Muscle of back (tissue), 11 donors: ENCODE data around the gene USP25. TPM values are rescaled to one million over a fixed set of nuclear protein-coding genes. Genes with fewer than 3 reads are reported as not detected.
A peak's percentile ranks its signal among the peaks of the same experiment; 100 is the strongest.

Experiments
- DNase-seq, 3 donors: peaks; one replicate each; pipeline versions ENCODE4 v3.0.0 to v3.0.0-alpha.2; 2013
- polyA plus RNA-seq, 10 donors: library from polyadenylated mRNA; unstranded; fragments of 120-200 nt; gene quantifications; one replicate each; pipeline ENCODE4 v1.2.1, GENCODE V29; 2013; ENCODE audit not compliant: insufficient read length in 10 of 10

The USP25 gene
- polyA plus RNA-seq, 10 donors: 30.3 to 58.4 (median 47.0) TPM

DNA sequence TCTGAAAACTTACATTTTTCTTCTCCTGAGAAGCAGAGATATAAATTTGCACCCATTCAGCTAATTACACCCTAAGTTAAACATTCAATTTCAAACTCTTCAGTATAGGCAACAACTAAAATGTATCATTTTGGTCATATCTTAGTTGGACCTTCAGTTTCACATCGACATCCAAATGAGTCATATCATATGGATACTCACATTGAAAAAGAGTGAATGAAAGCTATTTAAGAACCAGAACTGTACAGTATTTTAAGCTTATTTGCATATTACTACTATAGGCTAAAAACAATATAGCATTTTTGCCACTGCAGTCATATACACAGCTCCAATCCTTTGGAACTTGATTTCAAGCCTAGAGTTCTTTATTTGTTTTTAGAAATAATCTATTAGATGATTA lies 33.6 kb downstream of the USP25 start:
- no peak for DNase-seq

DNA sequence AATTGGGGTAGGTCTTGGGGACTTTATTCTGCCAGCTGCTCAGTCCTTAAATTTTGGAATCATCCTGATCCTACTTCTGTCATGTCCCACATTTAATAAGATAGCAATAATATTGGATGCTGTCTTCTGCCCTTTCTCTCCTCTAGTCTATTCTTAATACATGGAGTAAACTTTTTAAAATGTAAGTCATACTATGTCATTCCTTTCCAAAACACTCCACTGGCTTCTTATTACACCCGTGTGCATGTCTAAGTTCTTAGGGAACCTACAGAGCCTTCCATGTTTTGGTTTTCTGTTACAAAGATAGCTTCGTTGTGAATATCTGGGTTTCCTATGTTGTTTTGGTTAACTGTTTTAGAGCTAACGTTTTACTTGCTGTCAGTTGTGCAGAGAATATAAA lies 35.1 kb downstream of the USP25 start:
- DNase-seq: no peak

DNA sequence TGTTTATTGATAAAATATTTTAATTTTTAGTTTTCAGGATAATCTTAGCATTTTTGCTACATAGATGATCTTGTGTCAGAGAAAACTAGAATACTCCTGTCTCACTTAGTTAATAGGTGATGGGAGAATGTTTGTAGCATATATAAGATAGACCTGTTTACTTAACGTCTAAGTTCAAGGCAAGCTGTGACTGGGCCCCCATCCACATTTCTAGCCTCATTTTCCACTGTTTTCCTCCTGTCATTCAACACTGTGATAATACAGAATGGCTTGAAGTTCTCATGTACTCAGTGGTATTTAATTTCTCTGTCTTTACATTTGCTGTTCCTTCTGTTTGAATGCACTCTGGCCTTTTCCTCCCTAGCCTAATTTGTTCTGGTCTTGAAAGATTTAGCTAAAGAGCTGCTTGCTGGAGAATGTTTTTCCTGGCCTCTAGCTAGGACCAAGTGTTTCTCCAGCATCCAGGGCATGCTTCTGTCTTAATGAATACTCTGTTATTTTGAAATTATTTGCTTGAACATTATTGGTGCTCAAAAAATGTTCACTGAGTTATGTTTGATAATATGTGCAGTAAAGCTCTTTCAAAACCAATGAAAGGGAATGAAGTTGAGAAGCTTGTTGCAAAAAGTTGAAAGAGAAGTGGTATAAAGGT lies 37.3 kb downstream of the USP25 start:
- DNase-seq: no peak

DNA sequence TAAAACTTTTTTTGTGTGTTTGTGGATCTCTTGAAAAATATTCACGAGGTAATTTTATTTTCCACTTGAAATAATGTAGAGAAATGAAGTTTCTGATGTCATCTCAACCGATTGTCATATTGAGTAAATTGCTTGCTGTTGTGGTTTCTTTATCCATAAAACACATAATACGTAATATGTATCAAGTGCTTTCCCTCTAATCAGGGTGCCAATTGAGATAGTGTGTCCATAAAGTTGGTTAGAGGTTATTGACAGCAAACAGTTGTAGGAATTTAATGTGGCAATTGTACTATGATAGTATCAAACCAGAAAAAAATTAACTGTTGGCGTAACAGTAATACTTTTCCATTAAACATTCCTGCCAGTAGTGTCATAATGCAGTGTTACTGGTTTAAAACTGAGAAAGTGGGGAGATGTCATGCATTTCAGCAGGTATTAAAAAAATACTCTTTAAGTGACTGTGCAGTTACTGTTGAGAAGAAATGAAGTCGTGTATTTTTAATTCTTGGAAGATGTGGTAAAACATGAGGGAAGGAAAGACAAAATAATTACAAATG lies 38.3 kb downstream of the USP25 start:
- no peak for DNase-seq

DNA sequence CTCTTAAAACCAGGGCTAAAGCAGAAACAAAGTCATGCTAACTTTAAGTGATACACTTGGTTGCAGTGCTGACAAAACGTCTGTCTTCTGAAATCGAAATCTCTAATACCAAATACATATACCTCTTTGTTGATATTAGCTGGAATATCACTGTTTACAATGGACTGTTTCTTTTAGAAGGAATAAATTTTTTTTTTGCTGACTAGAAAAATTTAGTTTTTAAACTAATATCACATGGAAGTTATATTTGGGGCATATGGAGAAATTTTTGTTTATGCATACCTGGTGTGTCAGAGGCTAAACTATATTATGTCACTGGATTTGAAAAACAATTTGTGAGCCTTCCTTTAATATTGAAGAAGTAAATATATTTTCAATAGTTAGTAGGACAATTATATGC lies 39.1 kb downstream of the USP25 start:
- no peak for DNase-seq

DNA sequence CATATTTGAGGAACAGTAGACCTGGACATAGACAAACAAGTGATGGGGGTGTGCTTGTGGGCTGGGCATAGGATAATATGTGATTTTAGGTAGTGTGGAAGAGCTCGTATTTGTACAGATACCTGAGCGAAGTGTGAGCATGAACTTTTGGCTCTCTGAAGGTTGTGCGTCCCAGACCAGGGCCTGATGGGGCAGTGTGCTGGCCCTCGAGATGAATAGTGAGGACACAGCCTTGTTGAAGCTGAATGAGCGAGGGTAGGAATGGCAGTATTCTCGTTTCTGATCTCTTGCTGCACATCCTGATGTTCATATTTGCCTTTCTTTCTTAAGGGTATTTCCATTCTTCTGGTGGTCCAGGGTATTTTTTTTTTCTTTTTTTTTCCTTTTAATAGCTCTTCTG lies 41.5 kb downstream of the USP25 start:
- DNase-seq: no peak

DNA sequence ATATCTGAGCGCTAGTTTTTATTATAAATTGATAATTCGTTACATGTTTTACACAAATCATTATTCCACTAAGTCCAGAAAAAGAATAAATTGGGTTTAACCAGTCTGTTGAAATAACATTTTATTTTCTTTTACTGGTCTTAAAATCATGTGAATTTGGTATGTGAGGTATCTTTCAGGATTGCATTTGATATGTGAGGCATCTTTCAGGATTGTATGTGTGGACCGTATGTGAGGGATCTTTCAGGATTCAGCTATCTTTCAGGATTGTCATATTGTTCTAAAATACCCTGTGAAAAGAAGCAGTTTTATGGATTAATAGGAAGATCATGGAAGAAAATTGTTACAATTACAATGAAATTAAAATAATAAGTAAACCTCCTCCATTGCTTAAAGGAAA lies 42.9 kb downstream of the USP25 start:
- DNase-seq: no peak

DNA sequence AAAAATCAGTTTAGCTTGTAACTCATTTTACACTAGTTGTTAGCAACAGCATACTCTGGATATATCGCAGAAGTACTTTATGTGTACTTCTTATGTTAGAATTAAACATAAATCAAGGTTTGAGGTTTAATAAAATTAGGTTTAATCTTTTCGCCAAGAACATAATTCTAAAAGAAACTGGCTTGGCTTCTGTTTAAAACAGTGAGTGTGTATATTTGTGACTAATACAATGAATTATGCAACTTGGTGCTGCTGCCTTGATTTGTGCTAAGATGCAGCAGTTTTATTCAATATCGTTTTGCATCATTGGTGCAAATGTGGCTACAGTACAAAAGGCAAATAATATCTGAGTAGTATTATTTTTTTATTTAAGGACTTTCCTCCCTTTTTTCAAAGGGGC lies 44.8 kb downstream of the USP25 start:
- no peak for DNase-seq

DNA sequence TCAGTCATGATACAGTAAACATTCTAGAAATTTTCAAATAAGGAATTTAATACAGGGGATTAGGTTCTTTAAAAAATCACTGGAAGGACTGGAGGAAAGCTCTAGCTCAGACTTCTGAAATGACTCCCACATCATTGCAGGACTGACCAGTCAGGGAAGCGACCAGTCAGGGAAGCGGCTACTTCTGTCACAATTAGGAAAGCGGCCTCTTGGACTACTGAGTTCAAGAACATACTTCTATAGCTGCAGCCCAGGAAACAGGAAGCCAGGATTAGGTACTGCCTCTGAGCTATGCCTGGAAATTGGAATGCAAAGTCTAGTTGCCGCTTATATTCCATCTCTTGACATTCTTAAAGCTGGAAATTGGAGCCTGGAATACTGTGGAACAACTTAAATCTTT lies 45.5 kb downstream of the USP25 start:
- no peak for DNase-seq

DNA sequence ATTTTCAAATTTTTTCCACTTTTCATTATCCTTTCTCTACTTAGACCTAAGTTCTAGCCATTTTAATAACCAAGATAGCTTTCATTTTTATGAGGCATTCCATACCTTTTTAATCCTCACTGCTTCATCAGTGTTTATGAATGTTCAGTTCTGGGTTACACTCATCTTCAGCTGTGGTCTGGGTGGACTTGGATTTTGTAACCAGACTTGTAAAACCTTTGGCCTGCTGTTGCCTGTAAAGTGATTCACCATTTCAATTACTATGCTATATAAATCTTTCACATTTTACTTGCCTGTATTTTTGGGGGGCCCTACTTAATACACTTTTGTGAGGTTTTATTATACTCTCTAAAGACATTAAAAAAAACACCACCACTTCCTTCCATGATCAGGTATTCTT lies 46.2 kb downstream of the USP25 start:
- DNase-seq: peak in 1 of 3 donors; percentile 45

DNA sequence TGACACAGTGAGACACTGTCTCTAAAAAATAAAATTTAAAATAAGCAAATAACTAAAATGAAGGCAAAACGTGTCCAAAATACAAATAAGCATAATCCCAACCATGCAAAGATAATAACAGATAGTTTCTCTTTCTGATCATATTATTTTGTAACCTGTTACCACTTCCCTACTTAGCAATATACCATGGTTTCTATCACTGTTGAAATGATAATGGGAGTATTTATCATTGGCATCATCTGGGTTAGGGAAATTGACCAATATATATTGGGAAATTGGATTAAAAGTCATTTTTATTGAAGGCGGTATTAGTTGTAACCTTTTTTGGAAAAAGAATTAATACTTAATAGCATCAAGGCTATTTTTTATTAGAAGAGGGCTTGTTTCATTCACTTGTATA lies 47.0 kb downstream of the USP25 start:
- DNase-seq: no peak

DNA sequence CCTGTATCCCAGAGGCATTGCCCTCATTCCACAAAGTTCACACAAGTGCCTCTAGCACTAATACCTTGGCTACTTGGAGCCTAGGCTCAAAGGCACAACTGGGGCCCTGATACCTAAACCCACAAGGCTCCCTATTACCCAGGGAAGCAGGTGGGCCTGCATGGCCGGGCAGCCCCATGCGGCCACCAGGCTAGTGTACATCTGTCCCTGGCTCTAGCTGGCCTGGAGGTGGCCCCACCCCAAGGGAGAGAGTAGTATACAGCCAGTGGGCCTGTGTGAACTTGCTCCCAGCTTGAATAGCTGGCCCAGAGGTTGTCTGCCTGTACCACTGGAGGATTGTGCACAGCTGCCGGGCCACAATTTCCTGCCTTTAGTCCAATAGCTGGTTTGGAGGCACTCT lies 52.2 kb downstream of the USP25 start:
- DNase-seq: no peak

DNA sequence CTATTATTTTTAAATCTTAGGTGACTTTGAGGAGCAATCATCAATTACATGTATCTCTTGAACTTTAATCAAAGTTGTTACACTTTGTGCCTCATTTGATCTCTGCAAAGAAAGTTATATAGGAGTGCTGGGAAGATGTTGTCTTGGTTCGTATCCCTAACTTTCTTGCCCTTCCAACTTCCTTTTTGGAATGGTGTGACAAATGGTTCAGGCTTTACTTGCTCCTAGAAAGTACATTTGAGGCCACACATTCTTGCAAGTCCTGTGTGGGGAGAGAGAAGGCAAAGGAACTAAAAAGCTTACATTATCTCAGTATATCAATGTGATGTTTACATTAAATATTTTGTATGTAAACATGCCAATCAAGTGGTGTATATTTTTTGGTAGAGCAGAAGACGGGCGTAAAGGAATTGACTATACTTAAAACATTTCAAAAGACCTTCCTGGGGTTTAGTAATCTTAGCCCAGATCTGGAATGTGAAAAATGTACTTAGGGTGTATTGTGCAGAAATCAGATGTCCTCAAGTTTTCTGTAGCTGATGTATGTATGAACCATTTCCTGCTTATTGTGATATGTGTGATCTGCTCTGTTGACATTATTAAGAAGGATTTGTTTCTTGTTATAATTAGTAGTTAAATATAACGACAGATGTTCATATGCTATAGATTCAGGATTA lies 59.2 kb downstream of the USP25 start:
- no peak for DNase-seq

DNA sequence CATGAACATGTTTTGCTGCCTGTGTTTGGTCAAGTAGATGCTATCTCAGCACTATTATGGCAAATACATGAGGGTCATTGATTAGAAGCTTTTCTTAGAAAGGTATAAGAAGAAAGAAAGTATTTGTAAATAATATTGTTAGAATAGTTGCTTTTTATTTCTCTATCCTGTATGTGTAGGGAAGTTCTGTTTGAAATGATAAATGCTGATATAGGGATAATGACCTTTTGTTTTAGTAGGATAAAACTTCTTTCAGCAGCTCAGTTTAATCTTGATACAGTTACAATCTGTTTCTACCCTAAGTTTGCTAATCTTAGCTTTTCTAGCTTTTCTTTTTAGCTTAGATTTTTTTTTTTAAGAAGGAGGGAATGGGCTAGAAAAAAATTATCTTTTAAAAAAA lies 63.3 kb downstream of the USP25 start:
- DNase-seq: no peak

DNA sequence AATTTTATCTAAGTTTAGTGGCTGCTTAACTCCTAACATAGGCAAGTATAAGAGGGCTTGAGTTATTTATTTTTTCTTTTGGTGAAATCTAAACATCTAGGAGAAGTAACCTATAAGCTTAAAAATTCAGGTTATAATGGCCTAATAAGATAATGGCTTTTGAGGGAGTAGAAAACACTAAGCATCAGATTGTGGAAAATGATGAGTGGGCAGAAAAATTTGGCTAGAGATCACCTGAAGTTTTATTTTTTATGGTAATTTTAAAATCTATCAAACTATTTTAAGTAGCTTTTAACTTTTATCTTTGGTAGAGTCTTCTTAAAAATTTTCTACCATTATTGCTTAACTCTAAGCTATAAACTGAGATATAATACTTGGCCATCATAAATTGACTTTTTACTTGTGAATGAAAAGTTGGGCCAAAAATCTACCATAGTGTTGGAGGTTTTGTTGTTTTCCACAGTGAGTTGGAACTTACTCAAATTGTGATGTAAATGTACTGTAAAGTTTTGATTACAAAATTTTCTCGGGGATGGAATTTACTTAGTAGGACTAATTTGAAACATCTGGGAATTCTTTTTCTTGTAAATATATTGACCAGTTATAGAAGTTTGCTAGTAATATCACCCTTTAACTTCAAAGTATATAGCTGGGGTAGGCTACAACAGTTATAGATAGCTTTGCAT lies 63.9 kb downstream of the USP25 start:
- no peak for DNase-seq

DNA sequence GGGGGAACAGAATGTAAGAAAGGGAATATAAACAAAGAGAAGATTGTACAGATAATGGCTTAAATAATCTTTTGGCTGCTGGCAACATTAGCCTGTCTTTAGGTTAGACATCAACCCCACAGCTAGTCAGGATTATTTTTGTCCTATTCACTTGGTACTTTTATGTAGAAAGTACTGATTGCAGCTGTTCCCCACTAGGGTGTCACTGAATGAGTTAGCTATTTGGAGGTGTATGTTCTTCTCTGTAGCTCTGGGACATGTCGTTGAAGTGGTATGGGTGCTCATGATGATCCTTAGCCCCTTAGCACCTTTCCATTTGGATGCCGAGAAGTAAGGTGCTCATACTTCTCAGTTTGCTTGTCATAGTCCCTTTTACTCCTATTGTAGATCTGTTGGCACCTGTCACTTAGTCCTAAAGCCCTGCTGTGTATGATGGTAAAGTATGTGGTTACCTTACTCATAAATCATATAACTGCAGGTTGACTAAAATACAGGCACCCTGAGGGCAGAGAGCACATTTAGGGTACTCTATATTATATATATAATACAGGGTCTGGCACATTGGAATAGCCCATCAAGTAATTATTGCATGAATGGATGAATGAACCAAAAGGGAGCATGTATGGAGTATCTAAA lies 64.6 kb downstream of the USP25 start:
- no peak for DNase-seq

DNA sequence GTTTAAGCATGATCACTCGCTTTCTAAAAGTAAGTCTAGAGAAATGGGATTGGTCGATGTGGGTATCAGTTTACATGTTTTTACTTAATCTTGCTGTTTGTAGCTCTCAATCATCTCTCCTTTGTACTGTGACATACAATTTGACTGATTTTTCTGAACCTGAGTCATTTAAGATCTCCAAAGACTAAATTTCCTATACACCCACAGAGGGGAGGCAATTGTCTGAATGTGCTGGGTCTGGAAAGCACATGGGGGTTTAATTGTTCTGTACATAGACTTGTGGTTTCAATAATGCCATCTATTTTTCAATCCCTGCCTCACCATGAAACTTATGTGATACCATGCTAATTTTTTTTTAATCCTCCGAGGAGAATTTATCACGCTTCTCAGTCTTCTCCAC lies 65.8 kb downstream of the USP25 start:
- no peak for DNase-seq

DNA sequence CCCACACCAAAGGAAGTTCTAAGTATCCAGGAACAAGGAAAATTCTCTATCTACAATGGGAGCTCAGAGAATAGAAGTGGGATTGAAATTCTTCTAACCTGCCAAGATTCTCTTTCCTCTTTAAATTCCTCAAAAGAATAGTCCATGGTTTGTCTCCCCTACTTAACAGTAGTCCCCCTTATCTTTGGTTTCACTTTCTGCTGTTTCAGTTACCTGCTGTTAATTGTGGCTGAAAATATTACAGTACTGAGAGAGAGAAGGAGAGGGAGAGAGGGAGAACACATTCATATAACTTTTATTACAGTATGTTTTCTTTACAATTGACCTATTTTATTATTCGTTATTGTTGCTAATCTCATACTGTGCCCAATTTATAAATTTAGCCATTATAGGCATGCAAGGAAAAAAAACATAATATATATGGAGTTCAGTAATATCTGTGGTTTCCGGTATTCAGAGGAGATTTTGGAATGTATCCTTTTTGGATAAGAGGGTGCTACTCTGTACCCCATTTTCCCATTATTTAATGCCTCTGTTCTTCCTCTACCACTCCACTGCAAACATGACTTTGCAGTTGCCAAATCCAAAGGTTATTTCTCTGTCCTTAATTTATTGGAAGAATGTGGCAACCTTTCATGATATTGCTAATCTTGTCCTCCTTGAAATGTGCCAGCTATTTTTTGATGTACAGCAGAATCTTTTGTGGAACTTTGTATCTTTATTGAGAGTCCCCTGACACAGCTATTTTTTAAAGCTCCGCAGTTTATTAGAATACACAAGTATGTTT lies 68.0 kb downstream of the USP25 start:
- no peak for DNase-seq

DNA sequence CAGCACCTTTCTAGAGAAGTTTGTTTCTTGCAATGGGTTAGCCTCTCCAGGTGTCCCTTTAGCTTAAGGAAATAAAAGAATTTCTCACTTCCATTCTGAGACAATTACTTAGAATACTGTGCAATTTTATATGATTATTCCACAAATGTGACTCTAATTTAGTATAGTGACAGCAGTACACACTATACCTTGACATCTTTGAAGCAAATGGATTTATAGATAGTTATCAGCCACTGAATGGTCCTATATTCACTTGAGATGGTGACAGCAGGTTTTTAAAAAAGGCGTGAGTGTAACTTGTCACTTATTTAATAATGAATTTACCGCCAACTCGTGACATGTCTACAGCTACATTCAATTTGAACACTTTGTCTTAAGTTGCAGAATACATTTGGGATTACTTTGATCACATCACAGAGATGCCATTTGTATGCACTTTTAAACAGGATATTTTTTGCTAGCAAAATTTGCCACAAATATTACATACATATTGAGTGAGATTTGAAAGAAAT lies 71.6 kb downstream of the USP25 start:
- DNase-seq: no peak

DNA sequence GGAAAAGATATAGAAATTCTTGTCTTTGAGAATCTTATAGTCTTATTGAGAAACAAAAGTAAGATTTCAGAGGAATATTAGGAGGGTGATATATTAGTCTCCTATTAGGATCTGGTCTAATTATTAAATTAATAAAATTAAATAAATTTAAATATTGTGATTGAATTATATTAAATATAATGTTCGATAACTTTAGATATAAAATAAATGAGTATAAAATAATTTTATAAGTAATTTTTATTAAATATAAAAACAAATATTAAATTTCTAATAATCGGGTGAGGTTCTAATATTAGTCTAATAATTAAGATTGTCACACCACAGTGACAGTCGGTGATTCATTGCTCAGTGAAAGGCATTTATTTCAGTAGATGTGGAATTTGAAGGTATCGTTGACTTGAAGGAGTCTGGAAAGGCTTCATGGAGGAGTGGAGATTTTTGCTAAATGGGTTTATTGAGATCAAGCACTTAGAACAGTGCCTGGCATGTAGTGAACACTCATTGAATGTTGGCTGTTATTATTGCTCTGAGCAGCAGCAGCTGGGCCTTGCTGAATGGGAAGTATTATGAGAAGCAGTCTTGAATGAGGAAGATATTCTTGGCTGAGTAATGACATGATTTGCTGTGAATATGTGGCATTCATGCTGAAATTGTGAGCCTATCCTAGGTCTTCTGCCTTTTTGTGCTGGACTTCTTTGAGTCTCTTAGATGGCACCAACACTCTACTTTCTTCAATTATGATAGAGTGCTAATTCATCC lies 74.6 kb downstream of the USP25 start:
- DNase-seq: no peak

DNA sequence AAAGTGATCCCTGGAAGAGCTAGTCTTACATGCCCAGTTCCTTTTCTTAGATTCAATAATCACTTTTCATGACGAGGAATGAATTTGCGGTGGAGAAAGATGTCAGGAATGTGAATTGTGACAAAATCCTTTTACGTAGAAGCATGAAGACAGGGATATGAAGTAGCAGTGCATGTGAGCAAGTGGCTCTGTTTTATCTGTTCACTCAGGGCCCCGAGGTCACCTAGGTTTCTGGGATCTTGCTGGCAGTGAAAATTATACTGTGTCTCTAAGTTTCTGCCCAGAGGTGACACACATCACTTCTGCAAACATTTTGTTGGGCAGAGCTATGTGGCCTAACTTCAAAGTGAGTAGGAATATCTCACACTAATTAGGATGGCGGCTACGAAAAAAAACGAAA lies 79.3 kb downstream of the USP25 start:
- DNase-seq: no peak
